H1 (cell line): ENCODE results near the gene YTHDC2. TPM values are rescaled to one million over a fixed set of nuclear protein-coding genes. Genes with fewer than 3 reads are reported as not detected.

Source experiments
- CTCF ChIA-PET: fragments of 300-600 bp; sonication (Branson Sonifier 250); formaldehyde crosslinking; loops from one replicate; lab custom pipeline; 2021; ENCODE audit not compliant: partially characterized antibody; lab: Charles Lee
- POLR2A ChIA-PET: fragments of 300-600 bp; sonication (Branson Sonifier 250); formaldehyde crosslinking; loops from one replicate; lab custom pipeline; 2021; ENCODE audit warnings: inconsistent platforms; ENCODE audit not compliant: partially characterized antibody; lab: Charles Lee
- DNase-seq, 2 experiments: peaks; one replicate each; pipeline versions ENCODE4 v3.0.0 to v3.0.0-alpha.2; 2010 to 2022; ENCODE audit warnings: low spot score in 2 of 2, low read depth in 1 of 2, mixed read lengths in 1 of 2
- FAIRE-seq: peaks from 2 replicates; lab custom pipeline; 2011; peaks lifted over from hg19 to GRCh38; lab: Jason Lieb, UNC
- H2AFZ ChIP-seq: 2 replicates; pipeline ENCODE4 v1.8.1; 2012; ENCODE audit warnings: low read length, inconsistent platforms
- H2AK5ac ChIP-seq: 2 replicates; pipeline ENCODE4 v1.6.1; 2013; ENCODE audit warnings: low read depth, low read length
- H2BK120ac ChIP-seq: replicated peaks from 2 replicates; pipeline ENCODE3; 2013; ENCODE audit warnings: low read depth, low read length, inconsistent platforms
- H2BK12ac ChIP-seq: 2 replicates; pipeline ENCODE4 v1.6.1; 2013; ENCODE audit warnings: low read depth, low read length
- H2BK15ac ChIP-seq: 2 replicates; pipeline ENCODE4 v1.6.1; 2013; ENCODE audit warnings: low read length
- H2BK20ac ChIP-seq: 2 replicates; pipeline ENCODE4 v1.6.1; 2013; ENCODE audit warnings: low read length
- H2BK5ac ChIP-seq: 2 replicates; pipeline ENCODE4 v1.6.1; 2013; ENCODE audit warnings: low read depth, low read length
- H3K14ac ChIP-seq: 2 replicates; pipeline ENCODE4 v1.6.1; 2013; ENCODE audit warnings: inconsistent platforms; ENCODE audit not compliant: insufficient read length
- H3K18ac ChIP-seq: 2 replicates; pipeline ENCODE4 v1.6.1; 2013; ENCODE audit warnings: low read length; ENCODE audit errors: extremely low read depth
- H3K23ac ChIP-seq: 2 replicates; pipeline ENCODE4 v1.6.1; 2013; ENCODE audit warnings: inconsistent platforms; ENCODE audit not compliant: insufficient read length
- H3K23me2 ChIP-seq: 2 replicates; pipeline ENCODE4 v1.6.1; 2013; ENCODE audit warnings: low read depth, low read length
- H3K27ac ChIP-seq: 2 replicates; pipeline ENCODE4 v1.6.1; 2011; ENCODE audit warnings: low read depth, low read length, inconsistent platforms
- H3K27me3 ChIP-seq, 4 experiments: replicated peaks in 1 of 4; 1 replicate in 1 of 4; 2 replicates in 3 of 4; pipeline versions ENCODE4 v1.6.1 to v1.8.1; 2011 to 2013; ENCODE audit warnings: low read length in 3 of 4, mild to moderate bottlenecking in 3 of 4, inconsistent platforms in 2 of 4, mixed read lengths in 2 of 4, moderate library complexity in 1 of 4; ENCODE audit not compliant: control insufficient read depth in 3 of 4, insufficient read depth in 3 of 4; ENCODE audit errors: extremely low read depth in 1 of 4
- H3K36me3 ChIP-seq, 4 experiments: 2 replicates each; pipeline versions ENCODE4 v1.6.1 to v1.8.1; 2011 to 2013; ENCODE audit warnings: mild to moderate bottlenecking in 4 of 4, low read length in 3 of 4, moderate library complexity in 2 of 4, control low read depth in 1 of 4, inconsistent platforms in 1 of 4; ENCODE audit not compliant: insufficient read depth in 4 of 4, control insufficient read depth in 2 of 4
- H3K4ac ChIP-seq: replicated peaks from 2 replicates; pipeline ENCODE3; 2013; ENCODE audit warnings: low read length, low read depth, mixed read lengths, inconsistent platforms; ENCODE audit not compliant: insufficient read length
- H3K4me1 ChIP-seq, 4 experiments: replicated peaks in 1 of 4; 1 replicate in 1 of 4; 2 replicates in 3 of 4; pipeline versions ENCODE4 v1.6.1 to v1.8.1; 2011 to 2013; ENCODE audit warnings: low read length in 3 of 4, inconsistent platforms in 2 of 4, mixed read lengths in 1 of 4; ENCODE audit not compliant: insufficient read depth in 4 of 4, control insufficient read depth in 3 of 4
- H3K4me2 ChIP-seq, 2 experiments: 2 replicates each; pipeline versions ENCODE4 v1.6.1 to v1.8.1; 2011 to 2013; ENCODE audit warnings: low read depth in 2 of 2, low read length in 2 of 2, control low read depth in 1 of 2, inconsistent platforms in 1 of 2, mild to moderate bottlenecking in 1 of 2; ENCODE audit not compliant: insufficient read depth in 1 of 2
- H3K4me3 ChIP-seq, 4 experiments: fragments of 200-600, 300-600 bp in 1 of 4; sonication (generic), shearing (Covaris generic), sonication (Bioruptor Twin) in 1 of 4; 2 replicates each; pipeline versions ENCODE4 v1.5.1 to v1.8.1; 2011 to 2016; ENCODE audit warnings: low read length in 4 of 4, low read depth in 3 of 4, control low read depth in 2 of 4, inconsistent platforms in 2 of 4, mild to moderate bottlenecking in 2 of 4, mixed read lengths in 1 of 4, moderate library complexity in 1 of 4; ENCODE audit not compliant: insufficient read depth in 2 of 4; ENCODE audit errors: extremely low read depth in 1 of 4
- H3K56ac ChIP-seq: replicated peaks from 2 replicates; pipeline ENCODE3; 2013; ENCODE audit warnings: low read depth, mild to moderate bottlenecking, mixed read lengths, low read length, inconsistent platforms; ENCODE audit not compliant: insufficient read length
- H3K79me1 ChIP-seq: 2 replicates; pipeline ENCODE4 v1.6.1; 2013; ENCODE audit warnings: low read depth, low read length, control low read depth
- H3K79me2 ChIP-seq, 2 experiments: 2 replicates each; pipeline versions ENCODE4 v1.6.1 to v1.8.1; 2012 to 2013; ENCODE audit warnings: low read length in 2 of 2, mild to moderate bottlenecking in 2 of 2, inconsistent platforms in 1 of 2; ENCODE audit not compliant: insufficient read depth in 2 of 2, control insufficient read depth in 1 of 2
- H3K9ac ChIP-seq, 4 experiments: replicated peaks in 1 of 4; 1 replicate in 1 of 4; 2 replicates in 3 of 4; pipeline versions ENCODE4 v1.6.1 to v1.8.1; 2011 to 2013; ENCODE audit warnings: low read depth in 3 of 4, low read length in 3 of 4, control low read depth in 2 of 4, mild to moderate bottlenecking in 2 of 4, moderate library complexity in 2 of 4, inconsistent platforms in 1 of 4; ENCODE audit errors: extremely low read depth in 1 of 4
- H3K9me3 ChIP-seq, 2 experiments: 2 replicates each; pipeline versions ENCODE4 v1.6.1 to v1.8.1; 2012 to 2013; ENCODE audit warnings: mild to moderate bottlenecking in 2 of 2, moderate library complexity in 2 of 2, control low read depth in 1 of 2, inconsistent platforms in 1 of 2, low read depth in 1 of 2, low read length in 1 of 2, mixed read lengths in 1 of 2; ENCODE audit not compliant: insufficient read depth in 2 of 2
- H4K20me1 ChIP-seq, 2 experiments: replicated peaks in 1 of 2; 2 replicates each; pipeline versions ENCODE3 to v1.8.1; 2011 to 2013; ENCODE audit warnings: inconsistent platforms in 2 of 2, low read length in 2 of 2, mild to moderate bottlenecking in 1 of 2; ENCODE audit not compliant: insufficient read depth in 2 of 2, control insufficient read depth in 1 of 2
- H4K5ac ChIP-seq: 2 replicates; pipeline ENCODE4 v1.6.1; 2013; ENCODE audit warnings: low read length, low read depth, mixed read lengths, inconsistent platforms; ENCODE audit not compliant: insufficient read length
- H4K8ac ChIP-seq: 2 replicates; pipeline ENCODE4 v1.8.0; 2013; ENCODE audit warnings: mild to moderate bottlenecking, moderate library complexity, low read length, inconsistent platforms; ENCODE audit not compliant: insufficient read depth; ENCODE audit errors: extremely low read depth
- H4K91ac ChIP-seq: replicated peaks from 2 replicates; pipeline ENCODE3; 2013; ENCODE audit warnings: low read length, mixed read lengths, inconsistent platforms; ENCODE audit not compliant: insufficient read length
- FOSL1 ChIP-seq: IDR thresholded peaks from 2 replicates; pipeline ENCODE4 v1.6.1; 2011; ENCODE audit warnings: mild to moderate bottlenecking, low read depth, low read length, moderate library complexity; ENCODE audit not compliant: insufficient read depth
- JUN ChIP-seq: IDR thresholded peaks from 2 replicates; pipeline ENCODE4 v1.6.1; 2011; ENCODE audit warnings: low read depth, mild to moderate bottlenecking, improper control_type of control experiment, low read length
- KDM5A ChIP-seq: fragments of 200-600 bp; IDR thresholded peaks from 2 replicates; pipeline ENCODE4 v1.7.1; 2012; ENCODE audit warnings: mild to moderate bottlenecking, low read length, inconsistent platforms, mixed read lengths
- SIRT6 ChIP-seq: IDR thresholded peaks from one replicate; pipeline ENCODE4 v1.7.1; 2012; ENCODE audit warnings: low read length, inconsistent platforms
- SIX5 ChIP-seq: IDR thresholded peaks from 2 replicates; pipeline ENCODE4 v1.6.1; 2011; ENCODE audit warnings: mild to moderate bottlenecking, low read depth, low read length
- SUZ12 ChIP-seq: fragments of 200-600 bp; sonication (generic); IDR thresholded peaks from 2 replicates; pipeline ENCODE4 v1.6.1; 2012; ENCODE audit warnings: mild to moderate bottlenecking, inconsistent platforms, low read length, moderate library complexity, mixed read lengths
- YY1 ChIP-seq: IDR thresholded peaks from 2 replicates; pipeline ENCODE4 v1.6.1; 2011; ENCODE audit warnings: low read depth, mild to moderate bottlenecking, low read length
- WGBS, 2 experiments: shearing (Covaris generic) in 1 of 2; methylation state at CpG; one replicate each; pipeline versions ENCODE4 v1.1.6 to v1.1.7; 2013 to 2015; ENCODE audit warnings: low lambda C conversion rate in 2 of 2, mixed read lengths in 2 of 2, inconsistent platforms in 1 of 2, low coverage in 1 of 2, missing lambda C conversion rate in 1 of 2; ENCODE audit not compliant: insufficient replicate concordance in 2 of 2, insufficient coverage in 1 of 2, insufficient read length in 1 of 2; ENCODE audit errors: extremely low coverage in 1 of 2, missing lambda C conversion rate in 1 of 2; 5-methylcytosine and 5-hydroxymethylcytosine counted together
- polyA plus RNA-seq, 7 experiments: library from polyadenylated mRNA; depleted of rRNA in 3 of 7; stranded (reverse) in 5 of 7; unstranded in 2 of 7; fragments of >200 nt in 5 of 7; fragments of 200-250 nt in 2 of 7; gene quantifications; 1 replicate in 5 of 7; 2 replicates in 1 of 7; 4 replicates in 1 of 7; pipeline versions ENCODE4 v1.2.1 to v1.2.3, GENCODE V29; 2011 to 2013; ENCODE audit warnings: missing spikeins in 2 of 7, mixed read lengths in 2 of 7
- total RNA-seq: library from RNA; stranded (reverse); fragmentation: NEBNext Ultra II Directional; extraction: Animal tissue kit (Norgen Biotek cat#: 25700); gene quantifications from 2 replicates; pipeline ENCODE4 v1.2.1, GENCODE V29; 2021

YTHDC2 gene
- total and polyA plus RNA-seq, 2 of the 8 experiments (the other 6 are each of a cell fraction or from before 2014, with no cell fraction given): 4.3 to 20.1 TPM

DNA sequence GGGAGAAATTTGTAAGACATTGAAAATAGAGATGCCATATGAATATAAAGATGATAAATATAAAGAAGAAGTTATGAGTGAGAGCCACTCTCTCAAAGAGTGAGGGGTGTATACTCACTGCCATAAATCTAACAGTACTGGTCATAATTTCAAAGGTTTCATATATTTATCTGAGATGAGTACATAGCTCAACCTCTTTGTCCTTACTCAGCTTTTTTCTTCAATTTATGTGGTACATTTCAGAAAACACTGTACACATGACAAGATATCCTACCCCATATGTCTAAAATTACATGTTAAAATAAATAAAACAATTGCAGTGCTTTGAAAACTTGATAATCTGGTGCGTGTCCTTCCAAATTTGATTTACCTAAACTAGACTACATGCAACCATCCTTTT, 20.0 kb upstream of the YTHDC2 start:
- H2AFZ ChIP-seq: no peak overlapping the region
- H3K18ac ChIP-seq: no peak overlapping the region
- no peak overlapping the region for H4K5ac ChIP-seq
- no peaks in the 10 kb centered on the region for H3K36me3 ChIP-seq
- DNase-seq (no peak), FAIRE-seq (no peak)
- H3K4ac ChIP-seq: no peak overlapping the region
- no peak overlapping the region for H3K23ac ChIP-seq
- H2BK120ac ChIP-seq: no peak overlapping the region
- H4K91ac ChIP-seq: no peak overlapping the region
- no peak overlapping the region for H2AK5ac ChIP-seq
- no peak overlapping the region for H3K9ac ChIP-seq
- peaks cover 0 to 4% (median 0%) of the 10 kb centered on the region in 4 experiments; a peak in 1 of 7 replicates for H3K4me1 ChIP-seq
- H2BK5ac ChIP-seq: no peak overlapping the region
- CTCF ChIA-PET: interaction anchor here (1.0 to 2.1 kb wide), 3 partner anchors 9 to 153 kb away, joined by 3 to 8 read pairs (median 4); no protein-coding TSS in a partner anchor
- no peak overlapping the region for H3K4me2 ChIP-seq
- H3K79me1 ChIP-seq: no peaks in the 10 kb centered on the region
- peaks cover 0 to 10% (median 8%) of the 10 kb centered on the region in 4 experiments; a peak in 5 of 7 replicates for H3K27me3 ChIP-seq
- H2BK15ac ChIP-seq: no peak overlapping the region
- no peaks in the 10 kb centered on the region for H4K20me1 ChIP-seq
- H3K56ac ChIP-seq: no peak overlapping the region
- WGBS, 2 experiments: 83% methylated on average over 1 of the region's 1 CpG; no CpG with 5 or more reads in 1 of the 2 experiments
- no peak overlapping the region for H2BK20ac ChIP-seq
- H2BK12ac ChIP-seq: no peak overlapping the region
- peaks cover 1% of the 10 kb centered on the region; the same call in 1 of the 2 replicates for H3K23me2 ChIP-seq
- no peak overlapping the region for H4K8ac ChIP-seq
- H3K4me3 ChIP-seq: no peak overlapping the region
- H3K27ac ChIP-seq: no peak overlapping the region
- POLR2A ChIA-PET: no interaction called here
- no peaks in the 10 kb centered on the region for H3K79me2 ChIP-seq
- H3K9me3 ChIP-seq: peaks cover 21 to 23% of the 10 kb centered on the region in 2 experiments
- H3K14ac ChIP-seq: no peak overlapping the region
- TF ChIP-seq FOSL1 (no peak), JUN (no peak), KDM5A (no peak), SIRT6 (no peak), YY1 (no peak), SUZ12 (no peak), SIX5 (no peak)
